ENCODE measurements around the gene ADARB1. TPM values are rescaled to one million over a fixed set of nuclear protein-coding genes. Genes with fewer than 3 reads are reported as not detected.

ADARB1 gene
- total RNA-seq, 2 experiments from 2014 or later: 6.6 to 20.5 TPM

GRCh38 chr21:45039317-45040156 is 34.8 kb upstream of the ADARB1 start:
- Histone ChIP-seq H3K79me2 (ENCODE audit: insufficient read depth, low read depth, low read length) (no peaks in the 10 kb centered on the region), H2AFZ (ENCODE audit: low read length) (no peak overlapping the region), H3K4me3 (ENCODE audit: low read depth, low read length, poor library complexity, severe bottlenecking) (no peak overlapping the region), H3K4me1 (ENCODE audit: insufficient read depth, low read length, poor library complexity, severe bottlenecking) (no peaks in the 10 kb centered on the region), H3K9me2 (ENCODE audit: insufficient read depth, low read length) (no peaks in the 10 kb centered on the region), H3K27ac (ENCODE audit: low read depth, low read length, poor library complexity, severe bottlenecking) (no peak overlapping the region), H3K4me2 (ENCODE audit: low read length) (no peak overlapping the region), H3K36me3 (ENCODE audit: insufficient read depth, low read length) (no peaks in the 10 kb centered on the region), H4K20me1 (ENCODE audit: insufficient read depth, low read length) (no peaks in the 10 kb centered on the region), H3K9me3 (ENCODE audit: low read length) (peaks cover 10% of the 10 kb centered on the region; the same call in 1 of the 2 replicates)
- no TSS peak for BruUV-seq (replicated peaks)
- no peak for TF ChIP-seq EZH2phosphoT487 (IDR thresholded peaks at IDR 0.05; ENCODE audit: borderline replicate concordance, low read depth, low read length)
- TF ChIP-seq CTCF (conservative IDR thresholded peaks at IDR 0.05; ENCODE audit: low read length): no peak
- intact Hi-C loops (cut with micrococcal nuclease; ENCODE audit: unreplicated experiment): no loop called here
- ChIA-PET CTCF (ENCODE audit: unreplicated experiment) (no interaction called here), POLR2A (no interaction called here)
- no peak for DNase-seq (ENCODE audit: low spot score)

DNA sequence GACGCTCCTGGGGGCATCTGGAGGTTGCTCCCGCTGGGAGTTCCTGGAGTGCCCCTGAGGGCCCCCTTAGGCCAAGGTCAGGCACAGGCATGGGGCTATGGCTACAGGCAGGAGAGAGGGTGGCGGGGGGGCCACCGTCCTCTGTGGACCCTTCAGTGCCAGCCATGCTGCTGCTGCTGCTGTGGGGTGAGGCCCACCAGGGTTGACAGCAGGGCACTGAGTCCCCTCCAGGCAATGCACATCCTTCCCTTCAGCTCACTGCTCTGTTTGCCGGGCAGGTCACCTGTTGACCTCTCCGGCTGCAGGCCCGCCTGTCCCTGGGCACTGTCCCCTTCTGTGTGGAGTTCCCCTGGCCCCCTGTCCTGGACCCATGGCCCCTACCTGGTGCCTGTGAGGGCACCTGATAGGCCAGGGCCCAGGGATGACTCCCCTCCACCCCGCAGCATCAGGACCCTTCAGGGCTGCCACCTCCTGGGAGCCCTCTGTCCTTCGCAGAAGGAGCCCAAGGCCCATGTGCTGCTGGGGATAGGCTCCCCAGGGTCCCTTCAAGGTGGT is 34.1 kb upstream of the ADARB1 start:
- Histone ChIP-seq H2AFZ (ENCODE audit: low read length) (no peak overlapping the region), H3K79me2 (ENCODE audit: insufficient read depth, low read depth, low read length) (no peaks in the 10 kb centered on the region), H4K20me1 (ENCODE audit: insufficient read depth, low read length) (no peaks in the 10 kb centered on the region), H3K4me2 (ENCODE audit: low read length) (no peak overlapping the region), H3K27ac (ENCODE audit: low read depth, low read length, poor library complexity, severe bottlenecking) (no peak overlapping the region), H3K36me3 (ENCODE audit: insufficient read depth, low read length) (no peaks in the 10 kb centered on the region), H3K4me3 (ENCODE audit: low read depth, low read length, poor library complexity, severe bottlenecking) (no peak overlapping the region), H3K9me3 (ENCODE audit: low read length) (peaks cover 10% of the 10 kb centered on the region; the same call in 1 of the 2 replicates), H3K9me2 (ENCODE audit: insufficient read depth, low read length) (no peaks in the 10 kb centered on the region), H3K4me1 (ENCODE audit: insufficient read depth, low read length, poor library complexity, severe bottlenecking) (no peaks in the 10 kb centered on the region)
- no peak for TF ChIP-seq CTCF (conservative IDR thresholded peaks at IDR 0.05; ENCODE audit: low read length)
- TF ChIP-seq EZH2phosphoT487 (IDR thresholded peaks at IDR 0.05; ENCODE audit: borderline replicate concordance, low read depth, low read length): no peak
- DNase-seq (ENCODE audit: low spot score): no peak
- no TSS peak for BruUV-seq (replicated peaks)
- intact Hi-C loops (cut with micrococcal nuclease; ENCODE audit: unreplicated experiment): no loop called here
- ChIA-PET CTCF (ENCODE audit: unreplicated experiment) (no interaction called here), POLR2A (no interaction called here)

DNA sequence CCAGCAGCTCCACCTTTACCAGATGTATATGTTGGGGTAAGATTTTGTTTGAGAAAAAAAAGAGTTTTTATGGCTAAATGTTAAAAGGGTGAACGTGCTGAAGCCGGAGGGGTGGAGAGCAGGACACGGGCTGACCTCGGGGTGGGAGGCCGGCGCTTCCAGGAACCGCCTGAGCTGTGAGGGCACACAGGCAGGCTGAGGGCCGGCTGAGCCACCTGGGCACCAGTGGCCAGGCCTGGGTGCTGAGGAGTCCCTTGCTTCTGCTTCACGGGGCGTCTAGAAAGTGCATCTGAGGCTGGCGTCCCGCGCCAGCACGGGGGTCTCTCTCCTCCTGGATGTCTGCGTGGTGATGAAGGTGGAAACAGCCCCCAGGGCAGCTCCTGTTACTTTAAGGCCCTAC is 33.6 kb upstream of the ADARB1 start:
- H3K36me3 ChIP-seq (ENCODE audit: insufficient read depth, low read length): no peaks in the 10 kb centered on the region
- no peak overlapping the region for H3K27ac ChIP-seq (ENCODE audit: low read depth, low read length, poor library complexity, severe bottlenecking)
- no peak overlapping the region for H2AFZ ChIP-seq (ENCODE audit: low read length)
- BruUV-seq (replicated peaks): no TSS peak
- no peaks in the 10 kb centered on the region for H4K20me1 ChIP-seq (ENCODE audit: insufficient read depth, low read length)
- H3K9me2 ChIP-seq (ENCODE audit: insufficient read depth, low read length): no peaks in the 10 kb centered on the region
- TF ChIP-seq EZH2phosphoT487 (IDR thresholded peaks at IDR 0.05; ENCODE audit: borderline replicate concordance, low read depth, low read length): no peak
- TF ChIP-seq CTCF (conservative IDR thresholded peaks at IDR 0.05; ENCODE audit: low read length): no peak
- H3K4me3 ChIP-seq (ENCODE audit: low read depth, low read length, poor library complexity, severe bottlenecking): no peak overlapping the region
- ChIA-PET POLR2A (no interaction called here), CTCF (ENCODE audit: unreplicated experiment) (no interaction called here)
- H3K79me2 ChIP-seq (ENCODE audit: insufficient read depth, low read depth, low read length): no peaks in the 10 kb centered on the region
- no peaks in the 10 kb centered on the region for H3K4me1 ChIP-seq (ENCODE audit: insufficient read depth, low read length, poor library complexity, severe bottlenecking)
- intact Hi-C loops (cut with micrococcal nuclease; ENCODE audit: unreplicated experiment): no loop called here
- DNase-seq (ENCODE audit: low spot score): no peak
- H3K4me2 ChIP-seq (ENCODE audit: low read length): no peak overlapping the region
- peaks cover 10% of the 10 kb centered on the region; the same call in 1 of the 2 replicates for H3K9me3 ChIP-seq (ENCODE audit: low read length)

All from OCI-LY7 (cell line).